ENCODE data around the gene SPP2.

DNA sequence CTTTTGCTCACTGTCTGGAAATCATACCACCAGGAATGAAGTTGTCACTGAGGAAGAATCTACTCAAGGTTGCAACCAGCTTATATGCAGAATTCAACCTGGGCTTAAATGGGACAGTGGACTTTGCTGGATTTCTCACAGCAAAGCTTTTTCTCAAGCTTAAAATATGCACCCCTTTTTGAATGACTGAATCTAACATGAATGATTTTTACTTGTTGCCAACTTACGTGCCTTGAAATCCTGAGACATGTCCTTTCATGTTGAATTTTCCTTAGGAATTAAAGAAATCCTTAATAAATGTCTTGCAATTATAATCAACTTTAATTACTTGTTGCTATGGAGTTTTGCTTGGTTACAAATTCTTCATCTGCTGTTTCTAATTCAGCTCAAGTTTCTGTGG is 57.4 kb downstream of the SPP2 start:
- TF ChIP-seq SUZ12 (IDR thresholded peaks at IDR 0.05; ENCODE audit: extremely low read depth, insufficient read depth, insufficient read length) (no peak), ZNF274 (IDR thresholded peaks at IDR 0.05; ENCODE audit: low read depth, low read length) (no peak), YY1 (IDR thresholded peaks at IDR 0.05; ENCODE audit: insufficient read depth, insufficient read length) (no peak)
